Left kidney (tissue), 2 donors: ENCODE data around the gene LRP1-AS. TPM values are rescaled to one million over a fixed set of nuclear protein-coding genes. Genes with fewer than 3 reads are reported as not detected.
"Not testable (repeated sequence)": the region's sequence is repeated elsewhere in the genome, so short reads cannot be mapped to it uniquely, and the experiment has no call there.

Experiments used
- DNase-seq: peaks from one replicate; pipeline ENCODE4 v3.0.0-alpha.2; 2013
- polyA plus RNA-seq: library from polyadenylated mRNA; unstranded; fragments of 120-200 nt; gene quantifications from one replicate; pipeline ENCODE4 v1.2.1, GENCODE V29; 2013; ENCODE audit not compliant: insufficient read length

Gene LRP1-AS
- polyA plus RNA-seq, 1 donor, result not detected

DNA sequence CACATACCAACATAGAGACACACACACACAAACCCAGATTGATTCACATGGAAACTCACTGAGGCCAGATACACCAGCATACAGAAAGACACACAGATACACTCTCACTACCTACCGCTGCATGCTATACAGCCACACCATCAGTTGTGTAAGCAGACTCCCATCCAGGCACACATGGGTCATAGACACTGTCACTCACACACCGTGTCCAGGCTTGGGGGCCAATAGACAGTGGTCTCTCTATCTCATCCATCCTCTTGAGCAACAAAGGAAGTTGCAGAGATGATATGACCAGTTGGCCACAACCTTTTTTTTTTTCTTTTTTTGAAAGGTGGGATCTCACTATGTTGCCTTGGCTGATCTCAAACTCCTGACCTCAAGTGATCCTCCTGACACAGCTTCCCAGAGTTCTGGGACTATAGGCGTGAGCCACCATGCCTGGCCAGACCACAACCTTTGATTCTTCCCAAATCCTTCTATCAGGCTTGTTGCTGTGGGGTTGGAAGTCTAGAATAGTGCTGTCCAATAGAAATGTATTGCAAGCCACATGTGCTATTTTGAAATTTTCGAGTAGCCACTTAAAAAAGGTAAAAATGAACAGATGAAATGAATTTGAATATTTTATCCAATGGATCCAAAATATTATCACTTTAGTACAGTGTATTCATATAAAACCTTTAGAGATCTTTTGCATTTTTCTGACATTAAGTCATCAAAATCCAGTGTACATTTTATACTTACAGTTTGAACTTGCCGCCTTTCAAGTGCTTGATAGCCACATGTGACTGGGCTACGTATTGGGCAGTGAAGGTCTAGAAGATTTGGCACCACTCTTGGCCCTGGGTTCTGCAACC, 7.4 kb downstream of the LRP1-AS start:
- DNase-seq, result no peak

DNA sequence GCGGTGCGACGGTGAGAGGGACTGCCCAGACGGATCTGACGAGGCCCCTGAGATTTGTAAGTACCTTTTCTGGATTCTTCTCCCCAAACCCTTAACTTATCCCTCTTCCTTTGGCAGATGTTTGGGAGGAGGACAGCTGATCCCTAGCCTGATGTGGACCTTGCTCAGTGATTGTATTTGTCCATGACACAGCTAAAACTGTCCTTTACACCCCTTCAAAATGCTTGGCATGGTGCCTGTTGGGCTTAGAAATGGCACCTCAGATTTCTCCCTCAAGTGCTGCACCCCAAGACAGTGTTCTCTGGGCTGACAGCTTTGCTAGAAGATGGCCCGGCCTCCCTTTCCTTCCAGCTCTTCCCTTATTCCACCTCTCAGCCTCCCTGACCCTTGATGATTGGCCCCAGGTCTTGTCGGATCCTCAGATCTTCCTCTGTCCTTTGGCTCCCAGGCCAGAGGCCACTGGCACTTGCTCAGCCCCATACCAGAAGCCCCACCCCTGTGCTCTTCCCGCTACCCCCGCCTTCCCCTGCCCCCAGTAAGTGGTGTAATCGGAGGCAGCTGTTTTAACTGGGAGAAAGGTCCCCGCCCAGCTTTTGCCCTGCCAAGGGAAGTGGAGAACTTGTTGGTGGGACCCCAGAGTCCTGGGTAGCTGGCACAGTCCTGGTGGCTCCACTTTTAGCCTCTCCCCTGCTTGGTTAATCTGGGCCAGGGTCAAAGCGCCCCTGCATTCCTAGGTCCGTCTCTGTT, 8.7 kb downstream of the LRP1-AS start:
- DNase-seq, result no peak

DNA sequence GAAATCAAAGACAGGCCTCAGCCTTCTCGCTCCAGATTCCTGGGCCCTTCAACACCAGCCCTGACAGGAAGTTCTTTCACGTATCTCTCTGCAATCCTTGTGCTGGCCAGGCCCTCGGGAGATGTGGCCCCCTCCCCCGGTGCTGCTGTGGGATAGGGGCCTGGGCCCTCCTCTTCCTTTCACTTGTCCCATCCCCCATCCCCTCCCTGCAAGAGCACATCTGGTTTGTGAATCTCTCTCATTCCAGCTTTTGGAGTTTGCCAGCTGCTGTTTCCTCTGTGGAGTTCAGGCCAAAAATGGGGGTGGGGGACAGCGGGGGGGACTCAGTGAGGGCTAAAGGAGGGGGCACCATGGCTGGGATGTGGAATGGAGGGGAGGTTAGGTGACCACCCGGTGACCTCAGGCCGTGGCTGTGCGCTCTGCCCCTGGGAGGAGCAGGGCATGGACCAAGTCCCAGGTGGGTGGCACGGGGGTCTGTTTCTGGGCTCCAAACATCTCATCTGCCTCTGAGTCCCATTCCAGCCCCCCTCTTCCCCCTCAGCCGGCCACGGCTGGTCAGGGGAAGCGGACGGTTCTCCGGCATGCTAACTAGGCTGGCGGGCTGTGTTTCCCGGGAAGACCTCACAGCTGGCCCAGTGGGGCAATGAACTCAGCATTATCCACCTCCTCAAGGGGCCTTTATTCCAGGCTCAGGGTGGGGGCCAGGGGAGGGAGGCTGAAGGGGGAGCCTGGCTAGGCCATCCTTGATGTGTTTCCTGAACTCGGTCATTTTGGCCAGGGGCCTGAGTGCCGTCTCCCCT, 11.7 kb downstream of the LRP1-AS start:
- peak; percentile 55 for DNase-seq

DNA sequence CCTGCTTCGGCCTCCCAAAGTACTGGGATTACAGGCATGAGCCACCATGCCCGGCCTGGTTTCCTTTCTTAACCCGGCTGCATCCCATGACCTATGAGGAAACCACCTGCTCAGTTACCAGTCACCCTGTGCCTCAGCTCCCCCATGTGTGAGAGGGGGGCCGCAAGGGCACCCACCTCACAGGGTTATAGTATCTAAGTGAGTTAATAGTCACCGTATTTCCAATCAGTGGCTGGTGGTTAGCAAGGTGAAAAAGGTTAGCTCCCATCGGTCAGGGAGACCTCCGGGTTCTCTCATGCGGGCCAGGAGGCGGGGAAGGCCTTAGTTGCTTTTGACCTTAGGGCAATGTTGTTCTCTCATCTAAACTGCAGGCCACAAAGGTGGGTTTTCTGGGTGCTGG, 12.5 kb downstream of the LRP1-AS start:
- DNase-seq, result no peak

DNA sequence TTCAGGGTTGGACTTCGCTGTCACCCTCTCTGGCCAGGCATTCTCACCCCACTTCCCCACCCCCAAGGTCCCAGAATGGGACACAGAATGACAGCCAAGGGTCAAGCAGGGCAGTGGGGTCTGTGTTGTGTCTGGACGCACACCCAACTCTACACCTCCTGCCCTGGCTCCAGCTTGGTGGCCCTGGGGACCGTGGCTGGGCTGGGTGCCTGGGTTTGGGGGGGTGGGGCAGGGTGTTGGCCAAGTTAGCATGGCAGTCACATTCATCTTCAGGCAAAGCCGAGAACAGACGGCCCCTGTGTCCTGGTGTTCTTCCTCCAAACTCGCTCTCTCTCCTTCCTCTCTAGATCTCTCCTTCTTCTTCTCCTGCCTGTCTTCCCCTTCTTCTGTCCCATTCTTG, 13.5 kb downstream of the LRP1-AS start:
- no peak for DNase-seq

DNA sequence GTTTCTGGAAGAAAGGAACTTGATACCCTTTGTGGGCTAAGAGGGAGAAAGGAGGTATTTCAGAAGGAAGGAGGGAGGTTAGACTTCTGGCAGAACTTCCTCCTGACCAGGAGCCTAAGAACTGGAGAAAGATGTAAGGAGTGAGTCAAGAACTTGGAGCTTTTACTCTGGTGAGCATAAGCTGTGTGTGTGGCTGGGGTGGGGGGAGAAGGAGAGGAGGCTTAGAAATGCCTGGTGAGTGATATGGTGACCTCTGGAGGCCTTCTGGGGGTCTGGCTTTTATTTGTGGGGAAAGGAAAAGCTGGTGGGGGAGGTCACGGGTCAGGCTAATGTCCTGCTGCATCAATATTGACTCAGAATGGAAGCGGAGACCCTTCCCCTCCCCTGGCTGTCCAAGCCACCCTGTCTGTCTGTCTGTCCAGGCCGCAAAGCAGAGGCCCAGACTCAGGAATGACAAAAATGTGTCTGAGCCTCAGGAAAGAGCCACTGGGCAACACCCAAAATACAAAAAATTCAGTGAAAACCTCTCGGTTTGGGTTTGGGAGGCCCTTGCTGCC, 14.3 kb downstream of the LRP1-AS start:
- DNase-seq, result no peak

DNA sequence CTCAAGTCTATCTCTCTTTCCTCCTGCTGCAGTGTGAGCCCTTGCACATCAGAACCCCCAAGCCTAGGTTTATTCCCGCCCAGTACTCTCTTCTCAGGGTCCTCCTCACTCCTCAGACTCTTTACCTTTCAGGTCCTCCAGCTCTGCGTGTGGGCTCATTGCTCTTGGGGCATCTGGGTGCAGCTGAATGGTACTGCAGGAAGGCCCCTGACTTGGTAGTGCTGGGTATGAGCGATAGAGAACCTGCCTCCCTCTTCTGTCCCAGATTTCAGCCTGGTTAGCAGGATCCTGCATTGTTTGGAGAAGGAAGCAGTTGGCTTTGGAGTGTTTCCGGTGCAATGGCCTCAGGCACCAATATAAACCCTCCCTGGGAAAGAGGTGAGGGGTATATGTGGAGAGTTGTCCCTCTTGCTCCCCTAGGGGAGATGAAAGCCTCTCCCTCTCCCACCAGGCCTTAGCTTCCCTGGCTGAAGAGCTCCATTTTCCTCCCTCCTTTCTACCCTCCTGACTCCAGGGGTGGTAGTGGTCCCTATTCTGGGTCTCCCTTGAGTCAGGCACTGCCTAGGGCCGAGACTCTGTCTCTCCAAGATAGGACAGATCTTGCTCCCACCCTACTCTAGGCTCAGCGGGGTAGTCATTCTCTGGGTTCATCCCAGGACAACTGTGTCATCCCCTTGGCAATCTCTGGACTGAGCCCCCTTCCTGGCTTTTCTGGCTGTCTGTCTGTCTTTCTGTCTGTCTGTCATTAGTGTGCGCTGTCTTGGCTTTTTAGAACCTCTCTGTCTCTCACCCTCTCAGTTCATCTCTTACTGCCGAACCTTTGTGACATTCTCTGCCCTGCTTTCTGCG, 15.3 kb downstream of the LRP1-AS start:
- DNase-seq, result no peak

DNA sequence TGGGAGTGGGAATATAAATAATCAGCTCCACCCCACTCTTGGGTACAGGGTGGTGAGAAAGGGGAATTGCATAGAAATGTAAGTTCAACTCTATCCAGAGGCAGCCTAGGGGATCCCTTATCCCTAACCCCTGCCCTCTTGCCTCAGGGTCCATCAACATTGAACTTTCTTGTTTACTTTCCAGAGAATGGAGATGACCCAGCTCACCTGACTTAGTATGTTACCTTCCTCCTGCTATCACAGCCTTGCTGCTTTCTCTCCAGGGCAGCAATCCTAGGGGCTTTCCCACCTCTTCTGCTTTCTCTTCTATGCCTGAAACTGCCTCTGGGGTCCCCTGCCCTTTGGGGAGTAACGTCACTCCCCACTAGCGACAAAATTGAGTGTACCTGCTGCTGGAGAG, 16.5 kb downstream of the LRP1-AS start:
- DNase-seq, result no peak

DNA sequence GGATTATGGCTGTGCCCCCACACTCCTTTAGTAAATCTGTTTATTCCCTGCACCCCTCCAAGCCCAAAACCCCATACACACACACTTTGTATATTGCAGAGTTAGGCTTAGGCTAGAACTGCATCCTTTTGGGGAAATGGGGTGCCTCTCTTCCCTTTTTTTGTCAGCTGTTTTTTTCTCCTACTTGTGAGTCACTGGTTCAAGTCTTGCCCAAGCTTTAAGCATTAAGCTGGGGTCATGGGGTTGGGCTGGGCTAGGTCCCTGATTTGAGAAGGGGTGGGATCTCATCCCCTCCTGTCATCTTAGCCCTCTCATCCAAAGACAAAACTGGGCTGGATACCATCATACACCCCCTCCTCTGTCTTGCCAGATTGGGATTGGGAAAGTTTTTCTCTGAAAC, 17.5 kb downstream of the LRP1-AS start:
- no peak for DNase-seq

DNA sequence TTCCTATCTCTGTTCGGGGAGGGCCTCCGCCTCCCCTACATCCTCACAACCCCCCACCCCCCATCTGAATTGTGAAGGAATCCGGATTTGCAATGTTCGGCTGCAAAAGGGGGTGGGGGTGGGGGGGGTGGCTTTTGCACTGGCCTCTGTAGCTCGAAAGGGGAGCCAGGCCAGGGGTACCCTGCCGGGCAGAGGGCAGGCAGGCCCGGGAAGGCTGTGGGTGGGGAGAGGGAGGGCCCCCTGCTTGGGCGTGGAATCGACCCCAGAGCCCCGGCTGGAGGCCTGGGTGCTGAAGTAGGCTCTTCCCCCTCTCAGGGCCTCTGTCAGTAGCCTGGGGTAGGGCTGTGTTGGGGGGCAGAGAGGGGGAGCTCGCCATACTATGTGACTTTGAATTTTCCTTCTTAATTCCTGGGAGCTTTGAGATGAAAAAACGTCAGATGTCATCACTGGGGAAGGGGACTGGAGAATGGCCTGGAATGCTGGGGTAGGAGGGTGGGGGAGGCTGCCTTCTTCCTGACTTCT, 18.0 kb downstream of the LRP1-AS start:
- no peak for DNase-seq

DNA sequence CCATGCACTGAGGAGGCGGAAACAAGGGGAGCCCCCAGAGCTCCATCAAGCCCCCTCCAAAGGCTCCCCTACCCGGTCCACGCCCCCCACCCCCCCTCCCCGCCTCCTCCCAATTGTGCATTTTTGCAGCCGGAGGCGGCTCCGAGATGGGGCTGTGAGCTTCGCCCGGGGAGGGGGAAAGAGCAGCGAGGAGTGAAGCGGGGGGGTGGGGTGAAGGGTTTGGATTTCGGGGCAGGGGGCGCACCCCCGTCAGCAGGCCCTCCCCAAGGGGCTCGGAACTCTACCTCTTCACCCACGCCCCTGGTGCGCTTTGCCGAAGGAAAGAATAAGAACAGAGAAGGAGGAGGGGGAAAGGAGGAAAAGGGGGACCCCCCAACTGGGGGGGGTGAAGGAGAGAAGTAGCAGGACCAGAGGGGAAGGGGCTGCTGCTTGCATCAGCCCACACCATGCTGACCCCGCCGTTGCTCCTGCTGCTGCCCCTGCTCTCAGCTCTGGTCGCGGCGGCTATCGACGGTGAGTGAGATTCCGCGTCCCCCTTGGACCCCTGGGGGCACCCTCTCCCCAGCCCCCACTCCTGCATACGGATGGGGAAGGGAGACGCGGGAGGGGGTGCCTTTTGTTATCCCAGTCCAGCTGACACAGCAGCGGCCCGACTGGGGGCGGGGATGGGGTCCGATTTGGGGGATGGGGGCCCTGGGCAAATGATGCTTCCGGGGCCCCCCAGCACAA, 18.7 kb downstream of the LRP1-AS start:
- DNase-seq, result no peak

DNA sequence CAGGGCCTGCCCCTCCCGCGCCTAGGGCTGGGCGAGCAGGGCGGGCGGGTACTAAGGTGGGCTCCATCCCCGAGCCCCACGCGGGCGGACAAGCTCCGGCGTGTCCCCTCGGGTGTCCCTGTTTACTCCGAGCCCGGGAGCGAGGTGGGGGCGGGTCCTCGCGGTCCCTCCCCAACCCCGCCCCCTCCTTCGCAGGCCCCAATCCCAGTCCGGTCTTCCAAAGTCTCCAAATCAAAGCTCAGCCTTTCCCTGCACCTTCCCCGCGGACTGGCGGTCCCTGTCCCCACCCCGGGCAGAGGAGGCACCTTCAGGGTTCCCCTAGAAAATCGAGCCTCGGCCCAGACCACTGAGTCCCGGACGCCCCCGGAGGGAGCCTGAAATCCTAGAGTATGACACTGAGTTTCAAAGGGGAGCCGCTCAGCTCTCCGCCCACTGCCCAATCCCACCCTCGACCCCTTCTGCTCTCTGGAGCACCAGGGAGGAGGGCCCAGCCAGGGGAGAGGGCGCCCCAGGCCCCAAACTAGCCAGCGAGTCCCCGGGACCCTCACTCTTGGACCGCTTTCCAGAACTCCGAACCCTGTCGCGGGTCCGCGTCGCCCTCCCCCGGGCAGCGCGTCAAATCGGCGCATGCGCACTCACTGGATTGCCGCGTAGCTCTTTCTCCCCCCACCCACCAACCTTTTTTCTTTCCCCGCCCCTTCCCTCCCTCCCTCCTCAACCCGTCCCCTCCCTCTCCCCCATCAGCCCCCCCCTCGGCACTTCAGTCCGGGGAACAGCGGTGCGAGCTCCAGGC, 19.5 kb downstream of the LRP1-AS start, which contains the start of gene LRP1:
TSS of gene LRP1 (plus strand) at position 758 of the 793 bp plus-strand sequence. CDS start 482 bp downstream, outside the sequence.
- peak; percentile 78 for DNase-seq

DNA sequence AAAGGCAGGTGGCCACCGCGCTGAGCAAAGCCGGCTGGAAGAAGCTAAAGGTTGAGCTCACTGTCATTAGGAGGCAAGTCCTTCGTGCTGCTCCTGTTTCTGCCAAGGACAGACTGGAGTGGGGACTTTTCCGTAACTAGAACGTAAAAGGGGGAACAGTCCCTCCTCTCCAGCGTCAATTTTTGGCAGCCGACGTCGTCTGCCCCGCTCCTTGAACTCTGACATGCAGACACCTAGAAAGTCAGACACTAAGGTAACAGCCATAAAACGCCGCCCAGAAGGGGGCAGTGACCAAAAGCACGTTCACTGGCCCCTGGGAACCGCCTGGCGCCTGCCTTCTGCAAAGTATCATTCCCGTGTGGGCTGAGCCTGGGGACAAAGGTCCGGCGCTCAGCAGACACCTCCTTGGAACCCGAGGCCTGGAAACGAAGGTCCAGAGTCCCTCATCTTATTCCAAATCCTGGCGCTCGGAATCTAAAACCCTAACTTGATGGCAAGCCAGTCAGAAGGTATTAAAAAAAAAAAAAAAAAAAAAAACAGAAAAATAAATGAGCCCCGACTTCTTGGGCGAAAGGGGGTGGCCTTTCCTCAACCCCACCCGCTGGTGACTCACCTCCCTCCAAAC, 20.2 kb downstream of the LRP1-AS start:
- peak; percentile 56 for DNase-seq

DNA sequence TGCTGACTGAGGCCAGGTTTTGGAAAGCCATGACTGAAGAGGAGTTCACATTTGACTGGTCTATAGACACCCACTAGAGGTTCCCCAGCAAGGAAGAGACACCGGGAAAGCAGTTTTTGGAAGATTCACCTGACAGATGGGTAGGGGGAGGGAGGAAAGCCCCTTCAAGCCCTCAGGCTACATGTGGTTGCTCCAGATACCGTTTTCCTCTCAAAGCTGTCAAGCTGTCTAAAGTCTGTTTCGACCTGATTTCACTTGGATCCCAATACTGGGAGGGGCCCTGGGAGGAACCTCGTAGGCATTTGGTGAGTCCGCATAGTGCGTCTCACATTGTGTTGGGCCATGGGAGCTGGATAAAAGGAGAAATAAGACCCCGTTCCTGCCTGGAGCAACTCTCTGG, 20.9 kb downstream of the LRP1-AS start:
- DNase-seq, result no peak

DNA sequence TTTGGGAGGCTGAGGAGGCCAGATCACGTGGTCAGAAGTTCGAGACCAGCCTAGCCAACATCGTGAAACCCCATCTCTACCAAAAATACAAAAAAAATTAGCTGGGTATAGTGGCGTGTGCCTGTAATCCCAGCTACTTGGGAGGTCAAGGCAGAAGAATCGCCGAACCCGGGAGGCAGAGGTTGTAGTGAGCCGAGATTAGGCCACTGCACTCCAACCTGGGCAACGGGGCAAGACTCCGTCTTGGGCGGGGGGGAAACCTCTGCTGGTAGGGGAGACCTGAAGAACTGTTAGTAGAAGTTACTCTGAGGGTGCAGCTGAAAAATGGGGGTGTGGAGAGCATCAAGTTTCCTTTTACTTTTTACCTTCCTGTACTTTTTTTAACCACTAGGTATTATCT, 21.4 kb downstream of the LRP1-AS start:
- no peak for DNase-seq

DNA sequence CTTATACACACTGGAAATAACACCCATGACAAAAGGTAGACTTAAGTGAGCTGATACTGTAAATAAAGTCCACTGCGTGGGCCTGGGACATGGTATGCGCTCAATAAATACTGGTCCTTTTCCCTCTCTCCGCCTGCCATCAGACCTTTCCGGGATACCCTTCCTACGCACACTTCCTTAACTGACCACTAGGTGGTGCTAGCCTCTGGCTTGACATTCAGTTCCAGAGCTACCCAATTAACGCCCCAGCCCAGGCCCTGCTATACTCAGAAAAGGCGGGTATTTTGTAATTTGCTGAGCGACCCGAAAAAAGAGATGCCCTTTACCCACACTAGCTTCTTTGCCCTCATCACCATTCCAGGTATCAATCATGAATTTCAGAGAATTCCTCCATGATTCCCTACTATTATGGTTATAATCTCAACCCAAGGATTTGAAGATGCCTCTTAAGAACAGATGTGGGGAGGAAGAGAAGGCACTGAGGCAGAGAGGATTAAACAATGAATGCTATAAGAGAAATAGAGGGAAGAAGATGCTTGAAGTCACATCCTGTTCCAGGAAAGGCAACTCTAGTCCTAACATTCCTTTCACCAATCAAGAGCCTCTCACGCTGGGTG, 23.1 kb downstream of the LRP1-AS start:
- DNase-seq, result peak; percentile 75

DNA sequence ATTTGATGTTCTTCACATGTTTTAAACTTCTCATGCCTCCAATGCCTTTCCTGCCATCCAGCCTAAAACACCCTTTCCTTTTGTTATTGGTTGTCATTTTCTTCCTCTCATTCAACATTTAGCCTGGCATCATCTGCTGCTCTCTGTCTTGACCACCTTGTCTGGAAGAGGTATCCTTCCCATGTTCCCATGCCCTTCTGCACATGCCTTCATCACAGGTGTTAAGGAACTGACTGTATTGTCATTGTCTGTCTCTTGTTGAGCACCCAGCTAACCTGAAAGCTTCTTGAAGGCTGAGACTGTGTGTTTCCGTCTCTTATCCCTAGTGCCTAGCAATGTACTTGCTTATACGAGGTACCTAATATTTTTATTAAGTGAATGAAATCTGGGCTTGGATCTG, 23.6 kb downstream of the LRP1-AS start:
- DNase-seq, result no peak

DNA sequence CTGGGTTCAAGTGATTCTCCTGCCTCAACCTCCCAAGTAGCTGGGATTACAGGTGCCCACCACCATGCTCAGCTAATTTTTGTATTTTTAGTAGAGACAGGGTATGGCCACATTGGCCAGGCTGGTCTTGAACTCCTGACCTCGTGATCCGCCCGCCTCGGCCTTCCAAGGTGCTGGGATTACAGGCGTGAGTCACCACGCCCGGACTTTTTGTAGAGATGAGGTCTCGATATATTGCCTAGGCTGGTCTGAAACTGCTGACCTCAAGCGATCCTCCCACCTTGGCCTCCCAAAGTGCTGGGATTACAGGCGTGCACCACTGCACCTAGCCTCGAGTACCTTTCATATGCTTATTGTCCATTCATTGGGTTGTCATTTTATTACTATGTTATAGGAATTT, 26.7 kb downstream of the LRP1-AS start:
- not testable (repeated sequence) for DNase-seq
